ENCODE results near the gene LITAF. TPM values are rescaled to one million over a fixed set of nuclear protein-coding genes. Genes with fewer than 3 reads are reported as not detected.
"Not testable (repeated sequence)": the region's sequence is repeated elsewhere in the genome, so short reads cannot be mapped to it uniquely, and the experiment has no call there.

Gene LITAF
- total RNA-seq, 2 donors from 2014 or later = 66.0 to 82.9 TPM

DNA sequence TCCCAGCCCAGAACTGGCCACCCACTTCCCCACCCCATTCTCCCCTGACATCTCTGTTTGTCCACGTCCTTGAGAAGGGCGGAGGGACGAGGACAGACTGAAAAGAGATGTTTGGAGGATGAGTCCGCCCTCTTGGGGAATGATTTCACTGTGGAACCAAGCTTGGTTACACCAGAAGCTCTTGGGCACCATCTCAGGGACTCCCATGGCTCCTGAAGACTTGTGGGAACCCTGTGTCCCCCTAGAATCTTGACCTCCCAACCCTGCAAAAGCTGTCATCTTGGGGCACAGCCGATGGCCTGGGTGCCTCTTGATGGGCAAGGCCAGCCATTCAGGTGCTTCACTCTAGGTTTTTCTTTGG, 25.9 kb upstream of the LITAF start:
- no peak overlapping the region for H3K4me3 Mint-ChIP-seq
- peaks cover 8% of the 10 kb centered on the region for H3K4me1 Mint-ChIP-seq
- no peaks in the 10 kb centered on the region for H3K9me3 Mint-ChIP-seq
- no peak overlapping the region for H3K27ac Mint-ChIP-seq
- no peaks in the 10 kb centered on the region for H3K36me3 Mint-ChIP-seq (ENCODE audit: low read depth)
- H3K27me3 Mint-ChIP-seq = no peaks in the 10 kb centered on the region
- no peak for ATAC-seq (replicated peaks)

DNA sequence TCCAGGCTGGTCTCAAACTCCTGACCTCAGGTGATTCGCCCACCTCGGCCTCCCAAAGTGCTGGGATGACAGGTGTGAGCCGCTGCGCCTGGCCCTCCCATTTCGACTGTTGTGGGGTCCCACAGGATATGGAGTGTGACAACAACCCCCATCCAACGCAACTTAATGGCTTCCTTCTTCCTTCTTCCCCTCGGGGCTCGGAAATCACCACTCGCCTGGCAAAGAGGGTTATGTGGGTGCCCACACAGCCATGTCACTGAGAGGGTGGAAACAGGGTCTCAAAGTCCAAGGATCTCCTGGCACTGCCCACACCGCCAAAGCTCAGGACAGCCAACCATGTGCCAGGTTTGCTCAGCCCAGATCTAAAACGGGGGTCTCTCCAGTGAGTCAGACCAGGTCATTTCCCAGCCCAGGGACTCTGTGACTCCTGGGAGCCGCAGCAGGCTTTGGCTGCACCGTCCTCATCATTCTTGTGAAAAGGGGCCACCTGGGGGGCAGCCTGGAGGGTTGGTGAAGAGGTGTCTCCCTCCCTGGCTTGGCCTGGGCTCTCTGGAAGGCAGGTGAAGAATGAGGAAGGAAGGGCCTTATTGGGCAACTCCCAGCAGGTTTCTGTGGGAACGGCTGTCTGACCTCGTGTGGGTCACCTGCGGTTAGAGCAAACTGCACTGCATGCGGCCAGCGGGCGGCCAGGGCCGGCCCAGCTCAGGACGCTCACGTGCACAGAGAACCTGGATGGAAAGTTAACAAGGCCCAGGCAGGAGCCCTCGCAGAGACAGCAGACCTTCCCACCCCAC, 25.3 kb upstream of the LITAF start:
- peaks cover 8% of the 10 kb centered on the region for H3K4me1 Mint-ChIP-seq
- no peak overlapping the region for H3K4me3 Mint-ChIP-seq
- ATAC-seq (replicated peaks) = no peak
- no peaks in the 10 kb centered on the region for H3K9me3 Mint-ChIP-seq
- H3K27me3 Mint-ChIP-seq = no peaks in the 10 kb centered on the region
- H3K27ac Mint-ChIP-seq = no peak overlapping the region
- no peaks in the 10 kb centered on the region for H3K36me3 Mint-ChIP-seq (ENCODE audit: low read depth)

DNA sequence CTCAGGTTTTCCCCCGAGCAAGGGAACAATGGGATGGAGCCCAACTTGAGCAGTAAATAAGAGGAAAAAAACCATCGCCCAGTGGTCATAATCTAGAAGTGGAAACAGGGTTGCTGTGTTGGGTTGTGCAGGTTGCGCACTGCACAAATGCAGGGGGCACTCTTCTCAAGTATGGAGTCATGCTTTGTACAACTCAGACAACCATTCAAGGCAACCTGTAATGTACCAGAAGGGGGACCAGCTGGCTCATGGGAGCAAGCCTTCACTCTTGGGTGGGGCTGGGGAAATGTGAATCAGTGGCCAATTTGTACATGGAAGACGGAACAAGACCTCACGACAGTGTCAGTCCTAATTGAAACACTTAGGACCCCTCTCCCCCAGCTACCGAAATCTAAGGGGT, 23.9 kb upstream of the LITAF start:
- Mint-ChIP-seq H3K27me3 (no peaks in the 10 kb centered on the region), H3K9me3 (no peaks in the 10 kb centered on the region), H3K4me1 (peaks cover 8% of the 10 kb centered on the region), H3K27ac (no peak overlapping the region), H3K36me3 (ENCODE audit: low read depth) (no peaks in the 10 kb centered on the region), H3K4me3 (no peak overlapping the region)
- no peak for ATAC-seq (replicated peaks)

- Mint-ChIP-seq H3K27me3 (no peaks in the 10 kb centered on the region), H3K4me3 (no peak overlapping the region), H3K4me1 (peaks cover 8% of the 10 kb centered on the region), H3K27ac (no peak overlapping the region), H3K36me3 (ENCODE audit: low read depth) (no peaks in the 10 kb centered on the region), H3K9me3 (no peaks in the 10 kb centered on the region)
- no peak for ATAC-seq (replicated peaks)
These were observed 23.4 kb upstream of the LITAF start for GRCh38 chr16:11610121-11610505.

DNA sequence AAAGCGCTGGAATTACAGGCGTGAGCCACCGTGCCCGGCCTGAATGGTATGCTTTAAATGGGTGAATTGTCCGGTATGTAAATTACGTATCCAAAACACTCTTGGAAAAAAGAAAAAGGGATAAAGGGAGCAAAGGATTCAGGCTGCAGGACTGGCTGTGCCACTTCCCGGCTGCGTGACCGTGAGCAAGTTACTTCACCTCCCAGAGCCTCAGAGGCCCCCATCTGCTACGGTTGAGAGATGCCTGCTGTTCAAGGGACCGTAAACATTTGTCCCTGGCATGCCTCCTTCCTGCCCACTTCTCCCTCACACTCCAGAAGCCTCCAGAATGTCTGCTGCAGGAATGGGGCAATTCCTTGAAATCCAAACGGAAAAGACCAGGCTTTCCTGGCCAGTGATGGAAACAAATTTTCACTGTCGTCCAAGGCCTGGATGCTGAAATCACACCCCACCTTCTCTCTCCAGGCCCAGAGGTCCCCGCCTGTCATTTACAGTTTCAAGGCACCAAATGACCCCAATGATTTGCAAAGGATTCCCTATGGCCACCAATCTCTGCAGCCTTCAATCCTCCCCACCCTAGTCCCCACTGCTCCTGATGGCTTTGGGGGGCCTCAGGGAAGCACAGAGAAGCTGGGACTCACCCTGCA, 22.9 kb upstream of the LITAF start:
- Mint-ChIP-seq H3K4me1 (peaks cover 5% of the 10 kb centered on the region), H3K4me3 (no peak overlapping the region), H3K27ac (no peak overlapping the region), H3K27me3 (no peaks in the 10 kb centered on the region), H3K36me3 (ENCODE audit: low read depth) (no peaks in the 10 kb centered on the region), H3K9me3 (no peaks in the 10 kb centered on the region)
- ATAC-seq (replicated peaks) = no peak

GRCh38 chr16:11605891-11606290, 19.2 kb upstream of the LITAF start:
- Mint-ChIP-seq H3K4me1 (no peaks in the 10 kb centered on the region), H3K27me3 (peaks cover 3% of the 10 kb centered on the region), H3K4me3 (no peak overlapping the region), H3K36me3 (ENCODE audit: low read depth) (no peaks in the 10 kb centered on the region), H3K27ac (no peak overlapping the region), H3K9me3 (no peaks in the 10 kb centered on the region)
- no peak for ATAC-seq (replicated peaks)

- H3K4me1 Mint-ChIP-seq = no peaks in the 10 kb centered on the region
- H3K9me3 Mint-ChIP-seq = no peaks in the 10 kb centered on the region
- H3K27ac Mint-ChIP-seq = no peak overlapping the region
- no peaks in the 10 kb centered on the region for H3K36me3 Mint-ChIP-seq (ENCODE audit: low read depth)
- H3K4me3 Mint-ChIP-seq = no peak overlapping the region
- no peak for ATAC-seq (replicated peaks)
- H3K27me3 Mint-ChIP-seq = peaks cover 3% of the 10 kb centered on the region
These were observed 18.8 kb upstream of the LITAF start for GRCh38 chr16:11605564-11605886.

GRCh38 chr16:11604783-11605563, 18.3 kb upstream of the LITAF start:
- ATAC-seq (replicated peaks) = no peak
- H3K36me3 Mint-ChIP-seq (ENCODE audit: low read depth) = no peaks in the 10 kb centered on the region

DNA sequence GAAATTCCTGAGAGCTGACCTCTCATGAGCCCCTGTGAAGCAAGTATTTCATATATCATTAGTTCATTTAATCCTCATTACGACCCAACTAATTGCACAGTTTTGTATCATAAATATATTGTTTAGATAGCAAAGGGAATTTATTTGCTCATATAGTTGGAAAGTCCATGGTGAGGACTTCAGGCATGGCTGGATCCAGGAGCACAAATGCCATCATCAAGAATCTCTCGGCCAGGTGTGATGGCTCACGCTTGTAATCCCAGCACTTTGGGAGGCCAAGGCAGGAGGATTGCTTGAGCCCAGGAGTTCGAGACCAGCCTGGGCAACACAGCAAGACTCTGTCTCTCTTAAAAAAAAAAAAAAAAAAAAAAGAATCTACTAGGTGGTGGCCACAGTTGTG, 17.6 kb upstream of the LITAF start:
- H3K9me3 Mint-ChIP-seq; H3K27me3 Mint-ChIP-seq; H3K27ac Mint-ChIP-seq; H3K4me1 Mint-ChIP-seq; ATAC-seq (replicated peaks); H3K36me3 Mint-ChIP-seq (ENCODE audit: low read depth); H3K4me3 Mint-ChIP-seq: not testable (repeated sequence)

More at GRCh38 chr16:11604783-11605563, 18.3 kb upstream of the LITAF start:
- peaks cover 3% of the 10 kb centered on the region for H3K27me3 Mint-ChIP-seq
- no peaks in the 10 kb centered on the region for H3K9me3 Mint-ChIP-seq
- no peaks in the 10 kb centered on the region for H3K4me1 Mint-ChIP-seq
- no peak overlapping the region for H3K27ac Mint-ChIP-seq
- H3K4me3 Mint-ChIP-seq = no peak overlapping the region

DNA sequence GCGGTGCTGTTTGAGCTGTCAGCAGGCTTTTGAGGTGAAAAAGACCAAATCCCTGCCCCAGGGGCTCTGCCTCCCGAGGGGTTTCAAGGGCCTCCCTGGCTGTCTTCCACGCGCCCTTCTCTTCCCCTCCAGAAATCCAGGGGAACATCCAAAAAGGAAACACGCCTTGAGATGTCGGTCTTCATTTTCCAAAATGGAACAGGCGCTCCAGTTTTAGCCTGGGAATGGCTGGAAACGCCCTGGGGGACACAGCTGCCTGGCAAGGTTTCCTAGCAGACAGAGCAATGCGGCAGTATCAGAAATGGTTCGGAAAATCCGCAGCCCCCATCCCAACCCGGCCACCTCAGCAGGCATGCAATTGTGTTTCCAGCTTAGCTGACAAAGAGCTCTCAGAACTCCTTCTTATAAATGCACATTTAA, 16.6 kb upstream of the LITAF start:
- Mint-ChIP-seq H3K9me3 (no peaks in the 10 kb centered on the region), H3K4me3 (no peak overlapping the region), H3K27ac (no peak overlapping the region), H3K4me1 (no peaks in the 10 kb centered on the region), H3K36me3 (ENCODE audit: low read depth) (no peaks in the 10 kb centered on the region), H3K27me3 (peaks cover 3% of the 10 kb centered on the region)
- no peak for ATAC-seq (replicated peaks)

DNA sequence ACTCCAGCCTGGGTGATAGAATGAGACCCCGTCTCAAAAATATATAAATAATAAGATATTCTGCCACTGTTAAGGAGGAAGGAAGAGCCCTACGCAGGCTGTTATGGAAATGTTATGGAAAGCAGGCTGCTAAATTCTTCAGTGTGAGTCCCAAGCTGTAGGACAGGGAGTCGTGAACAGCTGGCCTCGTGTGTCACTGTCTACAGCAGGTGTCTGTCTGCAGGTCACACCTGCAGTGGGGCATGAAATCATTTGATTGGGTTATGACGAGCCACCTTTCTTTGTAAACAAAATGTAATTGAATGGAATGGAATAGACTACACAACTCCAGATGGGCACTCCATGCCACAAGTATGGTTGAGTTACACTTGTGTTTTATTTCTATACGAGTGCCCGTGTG, 15.6 kb upstream of the LITAF start:
- H3K36me3 Mint-ChIP-seq (ENCODE audit: low read depth) = no peaks in the 10 kb centered on the region
- peaks cover 1% of the 10 kb centered on the region for H3K4me1 Mint-ChIP-seq
- no peak for ATAC-seq (replicated peaks)
- H3K27me3 Mint-ChIP-seq = peaks cover 3% of the 10 kb centered on the region
- no peak overlapping the region for H3K27ac Mint-ChIP-seq
- no peaks in the 10 kb centered on the region for H3K9me3 Mint-ChIP-seq
- H3K4me3 Mint-ChIP-seq = no peak overlapping the region

GRCh38 chr16:11601911-11602310, 15.2 kb upstream of the LITAF start:
- peaks cover 5% of the 10 kb centered on the region for H3K4me1 Mint-ChIP-seq
- no peak for ATAC-seq (replicated peaks)
- H3K9me3 Mint-ChIP-seq = no peaks in the 10 kb centered on the region
- peaks cover 3% of the 10 kb centered on the region for H3K27me3 Mint-ChIP-seq
- H3K27ac Mint-ChIP-seq = no peak overlapping the region
- no peak overlapping the region for H3K4me3 Mint-ChIP-seq
- H3K36me3 Mint-ChIP-seq (ENCODE audit: low read depth) = no peaks in the 10 kb centered on the region

GRCh38 chr16:11601425-11601824, 14.7 kb upstream of the LITAF start:
- Mint-ChIP-seq H3K27me3 (peaks cover 3% of the 10 kb centered on the region), H3K27ac (no peak overlapping the region), H3K9me3 (no peaks in the 10 kb centered on the region), H3K4me1 (peaks cover 6% of the 10 kb centered on the region), H3K36me3 (ENCODE audit: low read depth) (no peaks in the 10 kb centered on the region), H3K4me3 (no peak overlapping the region)
- no peak for ATAC-seq (replicated peaks)

DNA sequence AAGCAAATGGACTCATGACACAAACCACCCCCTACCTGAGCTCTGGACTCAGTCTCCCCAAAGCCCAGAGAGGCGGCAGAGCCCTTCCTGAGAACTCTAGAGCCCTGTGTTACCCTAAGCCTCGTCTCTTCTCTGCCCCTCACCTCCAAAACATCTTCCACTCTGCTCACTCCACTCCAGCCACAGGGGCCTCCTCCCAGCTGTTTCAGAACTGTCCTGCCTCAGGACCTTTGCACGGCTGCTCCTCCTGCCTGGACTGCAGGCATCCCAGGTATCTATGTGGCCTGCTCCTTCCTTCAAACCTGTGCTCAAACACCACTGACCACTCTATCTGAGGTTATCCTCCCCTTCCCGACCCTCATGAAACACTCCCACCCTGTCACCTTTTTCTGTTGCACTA, 12.9 kb upstream of the LITAF start:
- Mint-ChIP-seq H3K4me3 (no peak overlapping the region), H3K27ac (no peak overlapping the region), H3K4me1 (peaks cover 6% of the 10 kb centered on the region), H3K36me3 (ENCODE audit: low read depth) (no peaks in the 10 kb centered on the region), H3K9me3 (no peaks in the 10 kb centered on the region), H3K27me3 (peaks cover 3% of the 10 kb centered on the region)
- ATAC-seq (replicated peaks) = no peak
